Measurements from ENCODE around the gene FPR1. TPM values are rescaled to one million over a fixed set of nuclear protein-coding genes. Genes with fewer than 3 reads are reported as not detected.

The FPR1 gene
- polyA plus RNA-seq (2012; ENCODE audit: insufficient read depth, insufficient read length), result not detected

GRCh38 chr19:51751655-51752054 is at the start of gene FPR1:
Gene FPR1, minus strand, starts transcription at chr19:51751878. Its CDS starts 4,884 bp downstream, at chr19:51746994.
- no peak within 1 kb of the TSS for H3K4me3 ChIP-seq (ENCODE audit: low read length)

GRCh38 chr19:51800473-51801244 is 49.0 kb upstream of the FPR1 start:
- no peak overlapping the region for H3K4me3 ChIP-seq (ENCODE audit: low read length)
- DNase-seq (ENCODE audit: low read depth, low spot score), result no peak

More at GRCh38 chr19:51751655-51752054, at the start of gene FPR1:
- DNase-seq (ENCODE audit: low read depth, low spot score), result no peak

GRCh38 chr19:51799774-51800472 is 48.2 kb upstream of the FPR1 start:
- no peak for DNase-seq (ENCODE audit: low read depth, low spot score)
- no peak overlapping the region for H3K4me3 ChIP-seq (ENCODE audit: low read length)

GRCh38 chr19:51799034-51799773 is 47.5 kb upstream of the FPR1 start:
- H3K4me3 ChIP-seq (ENCODE audit: low read length), result no peak overlapping the region
- no peak for DNase-seq (ENCODE audit: low read depth, low spot score)

- DNase-seq (ENCODE audit: low read depth, low spot score), result no peak
These were observed 46.4 kb upstream of the FPR1 start for GRCh38 chr19:51798062-51798461.

GRCh38 chr19:51797480-51797879 is 45.8 kb upstream of the FPR1 start:
- H3K4me3 ChIP-seq (ENCODE audit: low read length), result no peak overlapping the region
- no peak for DNase-seq (ENCODE audit: low read depth, low spot score)

More at GRCh38 chr19:51798062-51798461, 46.4 kb upstream of the FPR1 start:
- H3K4me3 ChIP-seq (ENCODE audit: low read length), result no peak overlapping the region

- no peak overlapping the region for H3K4me3 ChIP-seq (ENCODE audit: low read length)
- DNase-seq (ENCODE audit: low read depth, low spot score), result no peak
These were observed 44.6 kb upstream of the FPR1 start for GRCh38 chr19:51796195-51796679.

GRCh38 chr19:51794885-51795490 is 43.3 kb upstream of the FPR1 start, which contains the start of gene FPR3:
Gene FPR3, plus strand, starts transcription at chr19:51795157. Its CDS starts 28,592 bp downstream, at chr19:51823749.
- no peak for DNase-seq (ENCODE audit: low read depth, low spot score)
- H3K4me3 ChIP-seq (ENCODE audit: low read length), result no peak within 1 kb of the TSS

- H3K4me3 ChIP-seq (ENCODE audit: low read length), result no peak overlapping the region
- no peak for DNase-seq (ENCODE audit: low read depth, low spot score)
These were observed 42.3 kb upstream of the FPR1 start for GRCh38 chr19:51793994-51794393.

GRCh38 chr19:51792932-51793331 is 41.3 kb upstream of the FPR1 start:
- DNase-seq (ENCODE audit: low read depth, low spot score), result no peak
- no peak overlapping the region for H3K4me3 ChIP-seq (ENCODE audit: low read length)

GRCh38 chr19:51789061-51789795 is 37.5 kb upstream of the FPR1 start:
- no peak overlapping the region for H3K4me3 ChIP-seq (ENCODE audit: low read length)
- no peak for DNase-seq (ENCODE audit: low read depth, low spot score)

GRCh38 chr19:51788029-51788428 is 36.4 kb upstream of the FPR1 start:
- no peak overlapping the region for H3K4me3 ChIP-seq (ENCODE audit: low read length)
- DNase-seq (ENCODE audit: low read depth, low spot score), result no peak

- no peak overlapping the region for H3K4me3 ChIP-seq (ENCODE audit: low read length)
- no peak for DNase-seq (ENCODE audit: low read depth, low spot score)
These were observed 35.2 kb upstream of the FPR1 start for GRCh38 chr19:51786646-51787494.

GRCh38 chr19:51784922-51785690 is 33.4 kb upstream of the FPR1 start:
- DNase-seq (ENCODE audit: low read depth, low spot score), result no peak
- no peak overlapping the region for H3K4me3 ChIP-seq (ENCODE audit: low read length)

- no peak overlapping the region for H3K4me3 ChIP-seq (ENCODE audit: low read length)
- no peak for DNase-seq (ENCODE audit: low read depth, low spot score)
These were observed 32.6 kb upstream of the FPR1 start for GRCh38 chr19:51784109-51784785.

GRCh38 chr19:51783372-51783771 is 31.7 kb upstream of the FPR1 start:
- DNase-seq (ENCODE audit: low read depth, low spot score), result no peak
- H3K4me3 ChIP-seq (ENCODE audit: low read length), result no peak overlapping the region

Data from Jurkat, Clone E6-1 (cell line).